IMR-90 (cell line): Measurements from ENCODE around the gene IGF2R. TPM values are rescaled to one million over a fixed set of nuclear protein-coding genes. Genes with fewer than 3 reads are reported as not detected.

Source experiments
- ATAC-seq: fragments of 200-7000 bp; cut with Tn5 transposase; 2 replicates; pipeline ENCODE4 v1.9.1; 2020; ENCODE audit warnings: low read depth, mild to moderate bottlenecking, moderate library complexity
- BruUV-seq: library from RNA; stranded (reverse); fragments of 400-500 nt; replicated peaks from 2 replicates; lab custom pipeline; 2021; lab: Mats Ljungman, UMichigan
- CTCF ChIA-PET: fragments of 300-600 bp; formaldehyde crosslinking; extraction: SDS; loops from one replicate; lab custom pipeline; 2021; ENCODE audit warnings: antibody characterized with exemption; lab: Yijun Ruan, JAX
- POLR2A ChIA-PET: fragments of 300-600 bp; sonication (Branson Sonifier 250); formaldehyde crosslinking; loops from one replicate; lab custom pipeline; 2022; ENCODE audit warnings: antibody characterized with exemption; ENCODE audit not compliant: unreplicated experiment; lab: Charles Lee
- DNase-seq: peaks from one replicate; pipeline ENCODE4 v3.0.0; 2013
- H2AFZ ChIP-seq: replicated peaks from 2 replicates; pipeline ENCODE3; 2013; ENCODE audit warnings: low read length, mild to moderate bottlenecking; ENCODE audit not compliant: poor library complexity
- H2AK5ac ChIP-seq: 2 replicates; pipeline ENCODE4 v1.6.1; 2013; ENCODE audit warnings: low read depth, low read length, inconsistent platforms
- H2AK9ac ChIP-seq: replicated peaks from 2 replicates; pipeline ENCODE3; 2013; ENCODE audit warnings: mild to moderate bottlenecking, low read depth, low read length, moderate library complexity; ENCODE audit not compliant: poor library complexity
- H2BK120ac ChIP-seq: 2 replicates; pipeline ENCODE4 v1.6.1; 2013; ENCODE audit warnings: low read depth, low read length, inconsistent platforms
- H2BK15ac ChIP-seq: 3 replicates; pipeline ENCODE4 v1.6.1; 2013; ENCODE audit warnings: low read depth, low read length, inconsistent platforms
- H2BK20ac ChIP-seq: 2 replicates; pipeline ENCODE4 v1.6.1; 2013; ENCODE audit warnings: low read depth, mild to moderate bottlenecking, inconsistent platforms, low read length, moderate library complexity
- H2BK5ac ChIP-seq: 2 replicates; pipeline ENCODE4 v1.6.1; 2013; ENCODE audit warnings: mild to moderate bottlenecking, low read depth, low read length, inconsistent platforms; ENCODE audit not compliant: poor library complexity, severe bottlenecking
- H3K14ac ChIP-seq: replicated peaks from 2 replicates; pipeline ENCODE4 v1.6.1; 2013; ENCODE audit warnings: low read depth, low read length, inconsistent platforms
- H3K18ac ChIP-seq: 2 replicates; pipeline ENCODE4 v1.6.1; 2013; ENCODE audit warnings: low read depth, low read length, control low read depth
- H3K23ac ChIP-seq: 2 replicates; pipeline ENCODE4 v1.6.1; 2013; ENCODE audit warnings: low read depth, low read length, inconsistent platforms
- H3K27ac ChIP-seq: 2 replicates; pipeline ENCODE4 v1.5.1; 2013; ENCODE audit warnings: mild to moderate bottlenecking, control low read depth, low read length; ENCODE audit not compliant: insufficient read depth
- H3K27me3 ChIP-seq: 2 replicates; pipeline ENCODE4 v1.6.1; 2013; ENCODE audit warnings: low read length; ENCODE audit not compliant: control insufficient read depth, insufficient read depth
- H3K36me3 ChIP-seq: 2 replicates; pipeline ENCODE4 v1.6.1; 2013; ENCODE audit warnings: low read length, mixed read lengths; ENCODE audit not compliant: control insufficient read depth, insufficient read depth
- H3K4ac ChIP-seq: 2 replicates; pipeline ENCODE4 v1.6.1; 2013; ENCODE audit warnings: low read depth, low read length, inconsistent platforms
- H3K4me1 ChIP-seq: 2 replicates; pipeline ENCODE4 v1.6.1; 2013; ENCODE audit warnings: low read length, mixed read lengths; ENCODE audit not compliant: control insufficient read depth, insufficient read depth
- H3K4me2 ChIP-seq: 2 replicates; pipeline ENCODE4 v1.6.1; 2013; ENCODE audit warnings: low read depth, mild to moderate bottlenecking, control low read depth, low read length, moderate library complexity
- H3K4me3 ChIP-seq: 2 replicates; pipeline ENCODE4 v1.5.1; 2013; ENCODE audit warnings: low read depth, mild to moderate bottlenecking, control low read depth, low read length, moderate library complexity; ENCODE audit not compliant: insufficient read depth
- H3K56ac ChIP-seq: 2 replicates; pipeline ENCODE4 v1.6.1; 2013; ENCODE audit warnings: low read length, inconsistent platforms; ENCODE audit not compliant: insufficient read depth; ENCODE audit errors: extremely low read depth
- H3K79me1 ChIP-seq, 2 experiments: 2 replicates each; pipeline ENCODE4 v1.6.1; 2013; ENCODE audit warnings: low read length in 2 of 2, inconsistent platforms in 1 of 2, low read depth in 1 of 2
- H3K9ac ChIP-seq: 2 replicates; pipeline ENCODE4 v1.6.1; 2013; ENCODE audit warnings: low read depth, low read length, control low read depth
- H3K9me1 ChIP-seq: 2 replicates; pipeline ENCODE4 v1.6.1; 2013; ENCODE audit warnings: low read length, inconsistent platforms; ENCODE audit not compliant: insufficient read depth
- H3K9me3 ChIP-seq: 2 replicates; pipeline ENCODE4 v1.6.1; 2013; ENCODE audit warnings: low read length; ENCODE audit not compliant: control insufficient read depth, insufficient read depth
- H4K20me1 ChIP-seq: 2 replicates; pipeline ENCODE4 v1.6.1; 2013; ENCODE audit warnings: low read length, inconsistent platforms; ENCODE audit not compliant: insufficient read depth
- H4K5ac ChIP-seq: 2 replicates; pipeline ENCODE4 v1.6.1; 2013; ENCODE audit warnings: mild to moderate bottlenecking, low read depth, low read length, control low read depth
- H4K8ac ChIP-seq, 2 experiments: 2 replicates each; pipeline ENCODE4 v1.6.1; 2013; ENCODE audit warnings: low read depth in 2 of 2, low read length in 2 of 2, control low read depth in 1 of 2, inconsistent platforms in 1 of 2
- H4K91ac ChIP-seq: 2 replicates; pipeline ENCODE4 v1.6.1; 2013; ENCODE audit warnings: low read depth, low read length, inconsistent platforms; ENCODE audit not compliant: insufficient read depth
- CEBPB ChIP-seq: IDR thresholded peaks from 2 replicates; pipeline ENCODE4 v1.6.1; 2012; ENCODE audit warnings: low read depth, low read length, improper control_type of control experiment
- ELK1 ChIP-seq: fragments of 150-350 bp; IDR thresholded peaks from 2 replicates; pipeline ENCODE4 v1.6.1; 2016; ENCODE audit warnings: low read depth, mild to moderate bottlenecking, low read length, moderate library complexity, borderline replicate concordance
- FOS ChIP-seq: fragments of 150-350 bp; IDR thresholded peaks from 2 replicates; pipeline ENCODE4 v1.6.1; 2016; ENCODE audit warnings: low read depth, low read length
- NFE2L2 ChIP-seq: fragments of 150-350 bp; IDR thresholded peaks from 2 replicates; pipeline ENCODE4 v1.6.1; 2016; ENCODE audit warnings: low read depth, mild to moderate bottlenecking, low read length
- RAD21 ChIP-seq: IDR thresholded peaks from 2 replicates; pipeline ENCODE4 v1.6.1; 2012; ENCODE audit warnings: low read length, improper control_type of control experiment
- RFX5 ChIP-seq: IDR thresholded peaks from 2 replicates; pipeline ENCODE4 v1.8.0; 2012; ENCODE audit warnings: low read depth, mild to moderate bottlenecking, low read length, moderate library complexity
- USF2 ChIP-seq: fragments of 150-350 bp; IDR thresholded peaks from 2 replicates; pipeline ENCODE4 v1.6.1; 2017; ENCODE audit warnings: mild to moderate bottlenecking, antibody characterized with exemption, low read length, low read depth
- WGBS, 2 experiments: methylation state at CpG; one replicate each; pipeline versions ENCODE4 v1.1.5 to v1.1.7; 2013; ENCODE audit warnings: missing lambda C conversion rate in 2 of 2; ENCODE audit not compliant: insufficient read length in 1 of 2; ENCODE audit errors: extremely low coverage in 2 of 2; 5-methylcytosine and 5-hydroxymethylcytosine counted together
- dilution Hi-C: fragments of 300-500 bp; cut with HindIII; formaldehyde crosslinking; loops from one replicate; pipeline ENCODE4 v1.14.3; 2018; ENCODE audit warnings: low sequenced_read_pairs; ENCODE audit not compliant: unreplicated experiment
- in situ Hi-C: fragments of 300-500 bp; cut with MboI; formaldehyde crosslinking; loops from 3 replicates; pipeline ENCODE4 v1.14.3; 2019; ENCODE audit warnings: low sequenced_read_pairs, inconsistent platforms, mixed read lengths
- intact Hi-C: fragments of 100-400 bp; cut with micrococcal nuclease; formaldehyde crosslinking; loops from 2 replicates; pipeline ENCODE4 v1.10.0; 2022
- polyA plus RNA-seq, 3 experiments: library from polyadenylated mRNA; depleted of rRNA; stranded (reverse); fragments of >200 nt; gene quantifications; 2 replicates each; pipeline ENCODE4 v1.2.3, GENCODE V29; 2012; ENCODE audit warnings: low replicate concordance in 1 of 3
- total RNA-seq: library from RNA; depleted of rRNA; stranded (reverse); fragments of >200 nt; gene quantifications from 2 replicates; pipeline ENCODE4 v1.2.3, GENCODE V29; 2012

Gene IGF2R
- total and polyA plus RNA-seq, 2 of the 4 experiments (the other 2 are of a cell fraction): 33.2 to 41.4 TPM

DNA sequence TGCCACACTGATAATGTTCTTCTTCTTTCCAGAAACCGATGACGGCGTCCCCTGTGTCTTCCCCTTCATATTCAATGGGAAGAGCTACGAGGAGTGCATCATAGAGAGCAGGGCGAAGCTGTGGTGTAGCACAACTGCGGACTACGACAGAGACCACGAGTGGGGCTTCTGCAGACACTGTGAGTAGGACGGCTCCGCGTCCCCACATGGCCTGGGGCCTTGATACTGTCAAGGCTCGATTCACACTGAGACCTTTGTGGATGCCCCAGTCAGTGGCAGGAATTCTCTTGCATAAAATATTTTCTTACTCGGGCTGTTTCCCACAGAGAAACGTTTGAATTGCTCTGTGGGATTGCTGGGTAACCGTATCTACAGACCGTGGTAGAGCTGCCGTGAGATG is 111.2 kb downstream of the IGF2R start:
- BruUV-seq: no TSS peak
- dilution Hi-C loops: no loop called here

More for the DNA sequence above, 111.2 kb downstream of the IGF2R start:
- Histone ChIP-seq H4K5ac (no peak overlapping the region), H3K4me1 (peaks cover 14% of the 10 kb centered on the region), H3K27me3 (no peaks in the 10 kb centered on the region), H2AK5ac (no peak overlapping the region), H3K9me1 (peaks cover 23% of the 10 kb centered on the region), H3K9ac (no peak overlapping the region), H3K4me2 (no peak overlapping the region), H3K18ac (no peak overlapping the region), H2AK9ac (no peak overlapping the region), H3K56ac (no peak overlapping the region), H4K20me1 (no peaks in the 10 kb centered on the region; the same call in 1 of the 2 replicates), H3K14ac (no peak overlapping the region), H2BK120ac (no peak overlapping the region), H3K36me3 (peaks cover 50% of the 10 kb centered on the region), H3K27ac (no peak overlapping the region), H3K4ac (no peak overlapping the region), H2AFZ (no peak overlapping the region), H2BK15ac (no peak overlapping the region), H4K91ac (no peak overlapping the region), H3K4me3 (no peak overlapping the region), H3K9me3 (no peaks in the 10 kb centered on the region), H2BK5ac (no peak overlapping the region), H2BK20ac (no peak overlapping the region), H3K79me1 (peaks cover 11 to 17% of the 10 kb centered on the region in 2 experiments), H4K8ac (no peak overlapping the region), H3K23ac (no peak overlapping the region)
- ATAC-seq (no peak), DNase-seq (no peak)
- in situ Hi-C loops (no loop called here), intact Hi-C loops (no loop called here)
- ChIA-PET CTCF (interaction anchor here (1.4 kb wide), 1 partner anchor 8 kb away, joined by 4 read pairs; no protein-coding TSS in a partner anchor), POLR2A (no interaction called here)
- TF ChIP-seq NFE2L2 (no peak), USF2 (no peak), RAD21 (no peak), ELK1 (no peak), CEBPB (no peak), FOS (no peak), RFX5 (no peak)
- 93% methylated on average over 10 of the region's 17 CpGs; no CpG with 5 or more reads in 1 of the 2 experiments for WGBS, 2 experiments
